HepG2 (cell line): ENCODE results near the gene KDM3A. TPM values are rescaled to one million over a fixed set of nuclear protein-coding genes. Genes with fewer than 3 reads are reported as not detected.

Experiments used
- ERF ChIP-seq: IDR thresholded peaks from 2 replicates; pipeline ENCODE4 v1.6.1; 2018; ENCODE audit warnings: missing biosample characterization, missing genetic modification reagents
- ESRRA ChIP-seq: sonication (generic); formaldehyde crosslinking; IDR thresholded peaks from 2 replicates; pipeline ENCODE4 v1.5.1; 2020; ENCODE audit warnings: mild to moderate bottlenecking, low read depth, missing genetic modification reagents
- ETV6 ChIP-seq: sonication (generic); formaldehyde crosslinking; conservative IDR thresholded peaks from 2 replicates; pipeline ENCODE4 v1.4.0; 2020; ENCODE audit warnings: missing genetic modification reagents
- SPEN ChIP-seq: sonication (generic); formaldehyde crosslinking; IDR thresholded peaks from 2 replicates; pipeline ENCODE4 v1.5.1; 2020; ENCODE audit warnings: low read depth, mild to moderate bottlenecking, missing genetic modification reagents
- TBX2 ChIP-seq: sonication (generic); formaldehyde crosslinking; IDR thresholded peaks from 2 replicates; pipeline ENCODE4 v1.5.0; 2020; ENCODE audit warnings: missing genetic modification reagents, mild to moderate bottlenecking, borderline replicate concordance
- ZNF556 ChIP-seq: sonication (generic); formaldehyde crosslinking; IDR thresholded peaks from 2 replicates; pipeline ENCODE4 v1.4.0; 2020; ENCODE audit warnings: mild to moderate bottlenecking, missing genetic modification reagents, borderline replicate concordance
- ZNF629 ChIP-seq: sonication (generic); formaldehyde crosslinking; conservative IDR thresholded peaks from 2 replicates; pipeline ENCODE4 v1.5.0; 2020; ENCODE audit warnings: missing genetic modification reagents
- ZSCAN20 ChIP-seq: sonication (generic); formaldehyde crosslinking; IDR thresholded peaks from 2 replicates; pipeline ENCODE4 v1.4.0; 2020; ENCODE audit warnings: missing genetic modification reagents, mild to moderate bottlenecking, borderline replicate concordance
- ZZZ3 ChIP-seq: sonication (generic); formaldehyde crosslinking; IDR thresholded peaks from 2 replicates; pipeline ENCODE4 v1.4.0; 2020; ENCODE audit warnings: missing genetic modification reagents, mild to moderate bottlenecking, borderline replicate concordance
- polyA plus RNA-seq, 8 experiments: library from polyadenylated mRNA; depleted of rRNA in 3 of 8; stranded (reverse) in 7 of 8; unstranded in 1 of 8; fragments of >200 nt; fragmentation: Illumina TruSeq in 4 of 8; extraction: Trizol in 4 of 8; gene quantifications; 2 replicates each; pipeline versions ENCODE4 v1.2.1 to v1.2.3, GENCODE V29; 2011 to 2016; ENCODE audit warnings: low read depth in 4 of 8, missing spikeins in 1 of 8, mixed read lengths in 1 of 8; ENCODE audit not compliant: insufficient read depth in 1 of 8
- total RNA-seq, 5 experiments: library from RNA; depleted of rRNA; stranded (reverse); fragments of >200 nt; fragmentation: Illumina TruSeq; extraction: Trizol; gene quantifications; 2 replicates each; pipeline ENCODE4 v1.2.3, GENCODE V29; 2016; ENCODE audit warnings: low read depth in 1 of 5
- TF ChIP-seq, protein P1 (sequence below): sonication (generic); formaldehyde crosslinking; IDR thresholded peaks from 2 replicates; pipeline ENCODE4 v1.4.0; 2020; ENCODE audit warnings: missing genetic modification reagents, borderline replicate concordance
- TF ChIP-seq, protein P2 (sequence below): IDR thresholded peaks from 2 replicates; pipeline ENCODE4 v1.6.1; 2016; ENCODE audit warnings: missing compliant biosample characterization, missing genetic modification reagents, borderline replicate concordance

KDM3A gene
- total and polyA plus RNA-seq, 2 of the 13 experiments (the other 11 are each of a cell fraction or from before 2014, with no cell fraction given), result 21.0 to 70.2 TPM

DNA sequence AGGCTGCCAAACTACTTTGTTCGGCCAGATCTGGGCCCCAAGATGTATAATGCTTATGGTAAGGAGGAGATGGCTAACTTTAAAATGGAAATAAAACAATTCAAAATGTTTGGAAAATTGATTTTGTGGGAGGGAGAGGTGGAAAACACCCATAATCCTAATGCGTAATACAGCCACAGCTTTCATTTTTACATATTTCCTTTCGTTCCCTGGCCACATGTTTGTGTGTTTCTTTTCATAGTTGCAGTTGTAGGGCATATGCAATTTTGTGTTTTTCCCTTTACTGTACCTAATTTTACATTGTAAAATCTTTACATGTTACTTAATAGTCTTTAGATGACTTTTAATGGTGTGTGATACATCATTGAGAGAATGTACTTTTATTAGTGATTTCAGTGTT lies 44.6 kb downstream of the KDM3A start (continued):
- TF ChIP-seq, protein P1, sequence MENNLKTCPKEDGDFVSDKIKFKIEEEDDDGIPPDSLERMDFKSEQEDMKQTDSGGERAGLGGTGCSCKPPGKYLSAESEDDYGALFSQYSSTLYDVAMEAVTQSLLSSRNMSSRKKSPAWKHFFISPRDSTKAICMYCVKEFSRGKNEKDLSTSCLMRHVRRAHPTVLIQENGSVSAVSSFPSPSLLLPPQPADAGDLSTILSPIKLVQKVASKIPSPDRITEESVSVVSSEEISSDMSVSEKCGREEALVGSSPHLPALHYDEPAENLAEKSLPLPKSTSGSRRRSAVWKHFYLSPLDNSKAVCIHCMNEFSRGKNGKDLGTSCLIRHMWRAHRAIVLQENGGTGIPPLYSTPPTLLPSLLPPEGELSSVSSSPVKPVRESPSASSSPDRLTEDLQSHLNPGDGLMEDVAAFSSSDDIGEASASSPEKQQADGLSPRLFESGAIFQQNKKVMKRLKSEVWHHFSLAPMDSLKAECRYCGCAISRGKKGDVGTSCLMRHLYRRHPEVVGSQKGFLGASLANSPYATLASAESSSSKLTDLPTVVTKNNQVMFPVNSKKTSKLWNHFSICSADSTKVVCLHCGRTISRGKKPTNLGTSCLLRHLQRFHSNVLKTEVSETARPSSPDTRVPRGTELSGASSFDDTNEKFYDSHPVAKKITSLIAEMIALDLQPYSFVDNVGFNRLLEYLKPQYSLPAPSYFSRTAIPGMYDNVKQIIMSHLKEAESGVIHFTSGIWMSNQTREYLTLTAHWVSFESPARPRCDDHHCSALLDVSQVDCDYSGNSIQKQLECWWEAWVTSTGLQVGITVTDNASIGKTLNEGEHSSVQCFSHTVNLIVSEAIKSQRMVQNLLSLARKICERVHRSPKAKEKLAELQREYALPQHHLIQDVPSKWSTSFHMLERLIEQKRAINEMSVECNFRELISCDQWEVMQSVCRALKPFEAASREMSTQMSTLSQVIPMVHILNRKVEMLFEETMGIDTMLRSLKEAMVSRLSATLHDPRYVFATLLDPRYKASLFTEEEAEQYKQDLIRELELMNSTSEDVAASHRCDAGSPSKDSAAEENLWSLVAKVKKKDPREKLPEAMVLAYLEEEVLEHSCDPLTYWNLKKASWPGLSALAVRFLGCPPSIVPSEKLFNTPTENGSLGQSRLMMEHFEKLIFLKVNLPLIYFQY (CRISPR knock-in tag), result no peak
- TF ChIP-seq ETV6 (CRISPR knock-in tag) (no peak), ERF (CRISPR knock-in tag) (no peak), ZNF629 (CRISPR knock-in tag) (no peak), ZZZ3 (CRISPR knock-in tag) (no peak), ESRRA (CRISPR knock-in tag) (no peak), TBX2 (CRISPR knock-in tag) (no peak), SPEN (no peak), ZNF556 (CRISPR knock-in tag) (no peak), ZSCAN20 (CRISPR knock-in tag) (no peak)
- TF ChIP-seq, protein P2, sequence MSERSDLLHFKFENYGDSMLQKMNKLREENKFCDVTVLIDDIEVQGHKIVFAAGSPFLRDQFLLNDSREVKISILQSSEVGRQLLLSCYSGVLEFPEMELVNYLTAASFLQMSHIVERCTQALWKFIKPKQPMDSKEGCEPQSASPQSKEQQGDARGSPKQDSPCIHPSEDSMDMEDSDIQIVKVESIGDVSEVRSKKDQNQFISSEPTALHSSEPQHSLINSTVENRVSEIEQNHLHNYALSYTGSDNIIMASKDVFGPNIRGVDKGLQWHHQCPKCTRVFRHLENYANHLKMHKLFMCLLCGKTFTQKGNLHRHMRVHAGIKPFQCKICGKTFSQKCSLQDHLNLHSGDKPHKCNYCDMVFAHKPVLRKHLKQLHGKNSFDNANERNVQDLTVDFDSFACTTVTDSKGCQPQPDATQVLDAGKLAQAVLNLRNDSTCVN (CRISPR knock-in tag), result no peak
